ENCODE measurements around the gene MLLT3. TPM values are rescaled to one million over a fixed set of nuclear protein-coding genes. Genes with fewer than 3 reads are reported as not detected.

Gene MLLT3
- total and polyA plus RNA-seq, 2 donors (not counting 3 experiments of a cell fraction or from before 2014, with no cell fraction given): 6.1 to 10.0 TPM

DNA sequence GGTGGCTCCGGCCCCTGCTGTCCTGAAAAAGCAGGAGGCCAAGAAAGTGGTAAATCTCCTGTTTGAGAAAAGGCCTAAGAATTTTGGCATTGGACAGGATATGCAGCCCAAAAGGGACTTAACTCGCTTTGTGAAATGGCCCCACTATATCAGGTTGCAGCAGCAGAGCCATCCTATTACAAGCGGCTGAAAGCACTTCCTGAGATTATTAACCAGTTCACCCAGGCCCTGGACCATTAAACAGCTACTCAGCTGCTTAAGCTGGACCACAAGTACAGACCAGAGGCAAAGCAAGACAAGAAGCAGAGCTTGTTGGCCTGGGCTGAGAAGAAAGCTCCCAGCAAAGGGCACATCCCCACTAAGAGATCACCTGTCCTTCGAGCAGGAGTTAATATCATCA is 89.7 kb downstream of the MLLT3 start:
- Histone ChIP-seq H3K27me3 (ENCODE audit: control insufficient read depth in 2 of 2, insufficient read depth in 2 of 2, low read length in 2 of 2) (no peaks in the 10 kb centered on the region), H3K4me3 (replicated peaks in 1 of 3; ENCODE audit: insufficient read depth in 1 of 3, low read depth in 1 of 3, low read length in 3 of 3) (no peak overlapping the region), H3K9me1 (replicated peaks; ENCODE audit: control insufficient read depth, extremely low read depth, insufficient read depth, low read length) (no peaks in the 10 kb centered on the region), H2AFZ (ENCODE audit: low read depth, low read length) (no peak overlapping the region), H3K27ac (ENCODE audit: insufficient read depth, low read depth, low read length) (no peak overlapping the region), H3K4me1 (ENCODE audit: control insufficient read depth, extremely low read depth, insufficient read depth, low read length) (no peaks in the 10 kb centered on the region), H3K9me3 (replicated peaks; ENCODE audit: control insufficient read depth, insufficient read depth, low read length) (no peaks in the 10 kb centered on the region), H4K20me1 (replicated peaks; ENCODE audit: control insufficient read depth, extremely low read depth, insufficient read depth, low read length) (no peaks in the 10 kb centered on the region), H3K4me2 (ENCODE audit: insufficient read depth, low read length) (no peak overlapping the region), H3K79me2 (ENCODE audit: control insufficient read depth, insufficient read depth, low read length) (no peaks in the 10 kb centered on the region), H3K9ac (replicated peaks; ENCODE audit: extremely low read depth, insufficient read depth, low read length) (no peak overlapping the region), H3K36me3 (ENCODE audit: control insufficient read depth in 2 of 2, extremely low read depth in 1 of 2, insufficient read depth in 2 of 2, low read length in 2 of 2) (no peaks in the 10 kb centered on the region)
- POLR2A ChIA-PET: no interaction called here
- BruUV-seq (replicated peaks): no TSS peak
- FAIRE-seq: no peak
- DNase-seq (ENCODE audit: low read depth, low spot score): no peak
- dilution Hi-C loops (cut with MboI; ENCODE audit: extremely low pct_ligation_motif_present, low sequenced_read_pairs) (no loop called here), intact Hi-C loops (cut with micrococcal nuclease) (no loop called here)
- CTCF ChIA-PET: no interaction called here
- TF ChIP-seq EZH2 (IDR thresholded peaks at IDR 0.05; ENCODE audit: borderline replicate concordance, low read depth, low read length, severe bottlenecking): no peak

DNA sequence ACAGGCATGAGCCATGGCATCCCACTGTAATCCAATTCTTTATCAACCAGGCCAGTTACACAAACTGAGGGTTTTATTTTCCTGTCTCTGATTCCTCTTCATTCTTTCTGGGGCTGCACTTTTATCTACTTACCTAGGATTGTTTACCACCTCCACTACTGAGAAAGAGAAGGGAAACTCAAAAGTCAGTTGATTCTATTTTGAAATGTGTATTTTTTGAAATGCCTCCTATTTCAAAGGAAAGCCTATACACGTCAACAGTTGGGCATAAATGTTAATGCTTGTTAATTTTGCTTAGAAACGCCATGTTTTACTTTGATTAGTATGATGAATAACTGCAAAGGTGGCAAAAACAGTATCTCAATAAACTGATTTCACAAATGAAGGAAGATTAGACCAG is 92.5 kb downstream of the MLLT3 start:
- H3K4me1 ChIP-seq (ENCODE audit: control insufficient read depth, extremely low read depth, insufficient read depth, low read length): no peaks in the 10 kb centered on the region
- dilution Hi-C loops (cut with MboI; ENCODE audit: extremely low pct_ligation_motif_present, low sequenced_read_pairs): no loop called here
- no peaks in the 10 kb centered on the region for H3K36me3 ChIP-seq (ENCODE audit: control insufficient read depth in 2 of 2, extremely low read depth in 1 of 2, insufficient read depth in 2 of 2, low read length in 2 of 2)
- H3K9me1 ChIP-seq (replicated peaks; ENCODE audit: control insufficient read depth, extremely low read depth, insufficient read depth, low read length): no peaks in the 10 kb centered on the region
- intact Hi-C loops (cut with micrococcal nuclease): no loop called here
- H2AFZ ChIP-seq (ENCODE audit: low read depth, low read length): no peak overlapping the region
- H3K9ac ChIP-seq (replicated peaks; ENCODE audit: extremely low read depth, insufficient read depth, low read length): no peak overlapping the region
- no peak overlapping the region for H3K4me3 ChIP-seq (replicated peaks in 1 of 3; ENCODE audit: insufficient read depth in 1 of 3, low read depth in 1 of 3, low read length in 3 of 3)
- FAIRE-seq (no peak), DNase-seq (ENCODE audit: low read depth, low spot score) (no peak)
- no TSS peak for BruUV-seq (replicated peaks)
- H3K27me3 ChIP-seq (ENCODE audit: control insufficient read depth in 2 of 2, insufficient read depth in 2 of 2, low read length in 2 of 2): no peaks in the 10 kb centered on the region
- H3K79me2 ChIP-seq (ENCODE audit: control insufficient read depth, insufficient read depth, low read length): no peaks in the 10 kb centered on the region
- ChIA-PET CTCF (no interaction called here), POLR2A (no interaction called here)
- no peak overlapping the region for H3K4me2 ChIP-seq (ENCODE audit: insufficient read depth, low read length)
- TF ChIP-seq JUN (IDR thresholded peaks at IDR 0.05; ENCODE audit: borderline replicate concordance, insufficient read depth, insufficient read length, low read depth): no peak
- TF ChIP-seq EZH2 (IDR thresholded peaks at IDR 0.05; ENCODE audit: borderline replicate concordance, low read depth, low read length, severe bottlenecking): no peak
- no peak for TF ChIP-seq GATA2 (IDR thresholded peaks at IDR 0.05; ENCODE audit: insufficient read depth, insufficient read length, low read depth, low read length)
- TF ChIP-seq POLR2AphosphoS5 (IDR thresholded peaks at IDR 0.05; ENCODE audit: insufficient read depth, low read depth, low read length): no peak
- TF ChIP-seq MYC (IDR thresholded peaks at IDR 0.05; ENCODE audit: low read depth, low read length): no peak
- TF ChIP-seq, protein P1, sequence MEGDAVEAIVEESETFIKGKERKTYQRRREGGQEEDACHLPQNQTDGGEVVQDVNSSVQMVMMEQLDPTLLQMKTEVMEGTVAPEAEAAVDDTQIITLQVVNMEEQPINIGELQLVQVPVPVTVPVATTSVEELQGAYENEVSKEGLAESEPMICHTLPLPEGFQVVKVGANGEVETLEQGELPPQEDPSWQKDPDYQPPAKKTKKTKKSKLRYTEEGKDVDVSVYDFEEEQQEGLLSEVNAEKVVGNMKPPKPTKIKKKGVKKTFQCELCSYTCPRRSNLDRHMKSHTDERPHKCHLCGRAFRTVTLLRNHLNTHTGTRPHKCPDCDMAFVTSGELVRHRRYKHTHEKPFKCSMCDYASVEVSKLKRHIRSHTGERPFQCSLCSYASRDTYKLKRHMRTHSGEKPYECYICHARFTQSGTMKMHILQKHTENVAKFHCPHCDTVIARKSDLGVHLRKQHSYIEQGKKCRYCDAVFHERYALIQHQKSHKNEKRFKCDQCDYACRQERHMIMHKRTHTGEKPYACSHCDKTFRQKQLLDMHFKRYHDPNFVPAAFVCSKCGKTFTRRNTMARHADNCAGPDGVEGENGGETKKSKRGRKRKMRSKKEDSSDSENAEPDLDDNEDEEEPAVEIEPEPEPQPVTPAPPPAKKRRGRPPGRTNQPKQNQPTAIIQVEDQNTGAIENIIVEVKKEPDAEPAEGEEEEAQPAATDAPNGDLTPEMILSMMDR (IDR thresholded peaks at IDR 0.05; ENCODE audit: extremely low read depth in 1 of 2, insufficient read depth in 1 of 2, low read depth in 1 of 2, low read length in 2 of 2): no peak
- TF ChIP-seq FOS (IDR thresholded peaks at IDR 0.05; ENCODE audit: borderline replicate concordance, insufficient read depth, low read length): no peak
- no peak for TF ChIP-seq MAX (IDR thresholded peaks at IDR 0.05; ENCODE audit: insufficient read depth, insufficient read length)
- no peak for TF ChIP-seq POLR2A (IDR thresholded peaks at IDR 0.05; ENCODE audit: low read depth, low read length)
- H3K9me3 ChIP-seq (replicated peaks; ENCODE audit: control insufficient read depth, insufficient read depth, low read length): no peaks in the 10 kb centered on the region
- no peaks in the 10 kb centered on the region for H4K20me1 ChIP-seq (replicated peaks; ENCODE audit: control insufficient read depth, extremely low read depth, insufficient read depth, low read length)
- no peak overlapping the region for H3K27ac ChIP-seq (ENCODE audit: insufficient read depth, low read depth, low read length)

All from endothelial cell of umbilical vein (primary cell).